HepG2 (cell line): ENCODE data around the gene IQCM. TPM values are rescaled to one million over a fixed set of nuclear protein-coding genes. Genes with fewer than 3 reads are reported as not detected.

Experiments
- ATAC-seq: fragments of 200-7000 bp; cut with Tn5 transposase; 3 replicates; pipeline ENCODE4 v1.9.1; 2020; ENCODE audit warnings: mild to moderate bottlenecking, moderate library complexity
- BruUV-seq: library from RNA; stranded (reverse); fragments of 400-500 nt; replicated peaks from 2 replicates; lab custom pipeline; 2021; lab: Mats Ljungman, UMichigan
- CTCF ChIA-PET: fragments of 300-600 bp; formaldehyde crosslinking; extraction: SDS; loops from one replicate; lab custom pipeline; 2021; ENCODE audit warnings: low total read pairs, inconsistent platforms, low intra/inter-chr PET ratio; lab: Yijun Ruan, JAX
- POLR2A ChIA-PET: fragments of 350-600 bp; sonication (Branson Sonifier 250); formaldehyde crosslinking; loops from one replicate; lab custom pipeline; 2020; ENCODE audit warnings: antibody characterized with exemption, inconsistent platforms; lab: Yijun Ruan, JAX
- DNase-seq: peaks from one replicate; pipeline ENCODE4 v3.0.0-alpha.2; 2015; ENCODE audit warnings: low spot score
- FAIRE-seq: peaks from 3 replicates; lab custom pipeline; 2011; peaks lifted over from hg19 to GRCh38; lab: Jason Lieb, UNC
- H2AFZ ChIP-seq: one replicate; pipeline ENCODE4 v1.6.1; 2011; ENCODE audit warnings: low read length, inconsistent platforms
- H3K27ac ChIP-seq: fragments of 300-600 bp; 3 replicates; pipeline ENCODE4 v1.8.0; 2011; ENCODE audit warnings: mixed run types, mild to moderate bottlenecking, mixed read lengths, low read length, inconsistent platforms; ENCODE audit not compliant: insufficient read depth; ENCODE audit errors: extremely low read length
- H3K27me3 ChIP-seq, 2 experiments: fragments of 200-600 bp in 1 of 2; 2 replicates in 1 of 2; 3 replicates in 1 of 2; pipeline versions ENCODE4 v1.6.0 to v1.8.0; 2011; ENCODE audit warnings: low read length in 2 of 2, mild to moderate bottlenecking in 2 of 2, moderate library complexity in 2 of 2, inconsistent platforms in 1 of 2; ENCODE audit not compliant: insufficient read depth in 2 of 2, control insufficient read depth in 1 of 2
- H3K36me3 ChIP-seq, 2 experiments: fragments of 200-600 bp in 1 of 2; replicated peaks in 1 of 2; 2 replicates in 1 of 2; 3 replicates in 1 of 2; pipeline versions ENCODE4 v1.5.1 to v1.8.0; 2011; ENCODE audit warnings: low read length in 2 of 2, inconsistent platforms in 1 of 2; ENCODE audit not compliant: insufficient read depth in 2 of 2, control insufficient read depth in 1 of 2
- H3K4me1 ChIP-seq: 2 replicates; pipeline ENCODE4 v1.5.1; 2012; ENCODE audit warnings: low read length, inconsistent platforms; ENCODE audit not compliant: insufficient read depth
- H3K4me2 ChIP-seq: 2 replicates; pipeline ENCODE4 v1.6.0; 2011; ENCODE audit warnings: low read depth, low read length, inconsistent platforms
- H3K4me3 ChIP-seq, 3 experiments: fragments of 200-600 bp in 1 of 3; sonication (generic), shearing (Covaris generic) in 1 of 3; replicated peaks in 1 of 3; 2 replicates each; pipeline ENCODE4 v1.5.1; 2011 to 2016; ENCODE audit warnings: low read length in 3 of 3, inconsistent platforms in 2 of 3, low read depth in 2 of 3, mild to moderate bottlenecking in 2 of 3, control low read depth in 1 of 3, mixed read lengths in 1 of 3; ENCODE audit not compliant: insufficient read depth in 1 of 3
- H3K79me2 ChIP-seq: one replicate; pipeline ENCODE4 v1.6.1; 2011; ENCODE audit warnings: low read length, inconsistent platforms; ENCODE audit not compliant: insufficient read depth
- H3K9ac ChIP-seq: 2 replicates; pipeline ENCODE4 v1.6.0; 2011; ENCODE audit warnings: mild to moderate bottlenecking, low read depth, low read length, inconsistent platforms; ENCODE audit not compliant: insufficient read depth
- H3K9me3 ChIP-seq: 2 replicates; pipeline ENCODE4 v1.5.1; 2012; ENCODE audit warnings: mild to moderate bottlenecking, low read length
- H4K20me1 ChIP-seq: 2 replicates; pipeline ENCODE4 v1.6.0; 2011; ENCODE audit warnings: inconsistent platforms, mild to moderate bottlenecking, low read length, moderate library complexity; ENCODE audit not compliant: insufficient read depth
- AGO2 ChIP-seq: fragments of 200-400 bp; formaldehyde crosslinking; optimal IDR thresholded peaks from 2 replicates; pipeline ENCODE3; 2017; ENCODE audit warnings: mild to moderate bottlenecking, low read depth, low read length, moderate library complexity
- CTCF ChIP-seq: sonication (generic); formaldehyde crosslinking; IDR thresholded peaks from 2 replicates; pipeline ENCODE4 v1.5.0; 2020; ENCODE audit warnings: mild to moderate bottlenecking, missing genetic modification reagents, moderate library complexity
- GMEB1 ChIP-seq: sonication (generic); formaldehyde crosslinking; IDR thresholded peaks from 2 replicates; pipeline ENCODE4 v1.5.1; 2020; ENCODE audit warnings: missing genetic modification reagents, mild to moderate bottlenecking, borderline replicate concordance
- IRF9 ChIP-seq: sonication (generic); formaldehyde crosslinking; IDR thresholded peaks from 2 replicates; pipeline ENCODE4 v1.8.0; 2022; ENCODE audit warnings: missing genetic modification reagents, mild to moderate bottlenecking, borderline replicate concordance
- JUND ChIP-seq: sonication (generic); formaldehyde crosslinking; IDR thresholded peaks from 2 replicates; pipeline ENCODE4 v1.8.0; 2022; ENCODE audit warnings: mild to moderate bottlenecking, missing genetic modification reagents
- MAZ ChIP-seq, 2 experiments: sonication (generic) in 1 of 2; formaldehyde crosslinking in 1 of 2; IDR thresholded peaks; 2 replicates each; pipeline versions ENCODE4 v1.5.0 to v1.6.1; 2012 to 2020; ENCODE audit warnings: low read depth in 2 of 2, mild to moderate bottlenecking in 2 of 2, borderline replicate concordance in 1 of 2, improper control_type of control experiment in 1 of 2, low read length in 1 of 2, missing genetic modification reagents in 1 of 2, moderate library complexity in 1 of 2
- MYPOP ChIP-seq: sonication (generic); formaldehyde crosslinking; IDR thresholded peaks from 2 replicates; pipeline ENCODE4 v1.8.1; 2023; ENCODE audit warnings: mild to moderate bottlenecking, moderate library complexity, missing genetic modification reagents
- NBN ChIP-seq: fragments of 450-650 bp; conservative IDR thresholded peaks from 2 replicates; pipeline ENCODE4 v1.6.1; 2017
- NR3C1 ChIP-seq: sonication (generic); formaldehyde crosslinking; IDR thresholded peaks from 2 replicates; pipeline ENCODE4 v1.4.0; 2020; ENCODE audit warnings: missing genetic modification reagents
- PLRG1 ChIP-seq: fragments of 450-650 bp; conservative IDR thresholded peaks from 2 replicates; pipeline ENCODE4 v1.6.1; 2016
- SIX4 ChIP-seq: sonication (generic); formaldehyde crosslinking; IDR thresholded peaks from 2 replicates; pipeline ENCODE4 v1.4.0; 2020; ENCODE audit warnings: missing genetic modification reagents
- TAF15 ChIP-seq: fragments of 200-400 bp; formaldehyde crosslinking; IDR thresholded peaks from one replicate; pipeline ENCODE4 v1.6.1; 2018; ENCODE audit warnings: mild to moderate bottlenecking, low read depth, low read length; ENCODE audit not compliant: poor library complexity, severe bottlenecking
- YY1 ChIP-seq: IDR thresholded peaks from 2 replicates; pipeline ENCODE4 v1.6.1; 2011; ENCODE audit warnings: low read length, low read depth, moderate library complexity, mild to moderate bottlenecking; ENCODE audit not compliant: insufficient read depth, insufficient replicate concordance
- ZBTB42 ChIP-seq: sonication (generic); formaldehyde crosslinking; IDR thresholded peaks from 2 replicates; pipeline ENCODE4 v1.5.0; 2020; ENCODE audit warnings: mild to moderate bottlenecking, missing genetic modification reagents
- ZKSCAN5 ChIP-seq: sonication (generic); formaldehyde crosslinking; IDR thresholded peaks from 2 replicates; pipeline ENCODE4 v1.5.1; 2020; ENCODE audit warnings: mild to moderate bottlenecking, missing genetic modification reagents
- ZNF274 ChIP-seq: sonication (generic); formaldehyde crosslinking; IDR thresholded peaks from 2 replicates; pipeline ENCODE4 v1.5.1; 2020; ENCODE audit warnings: mild to moderate bottlenecking, missing genetic modification reagents
- ZNF292 ChIP-seq: sonication (generic); formaldehyde crosslinking; IDR thresholded peaks from 2 replicates; pipeline ENCODE4 v1.8.1; 2022; ENCODE audit warnings: mild to moderate bottlenecking, low read depth, missing genetic modification reagents, borderline replicate concordance
- ZNF329 ChIP-seq: sonication (generic); formaldehyde crosslinking; IDR thresholded peaks from 2 replicates; pipeline ENCODE4 v1.9.0; 2021; ENCODE audit warnings: low read depth, mild to moderate bottlenecking, missing genetic modification reagents
- ZSCAN12 ChIP-seq: sonication (generic); formaldehyde crosslinking; IDR thresholded peaks from 2 replicates; pipeline ENCODE4 v1.9.0; 2021; ENCODE audit warnings: mild to moderate bottlenecking, missing genetic modification reagents
- WGBS: methylation state at CpG from one replicate; pipeline ENCODE4 v1.1.6; 2017; ENCODE audit warnings: low lambda C conversion rate; 5-methylcytosine and 5-hydroxymethylcytosine counted together
- in situ Hi-C: cut with HindIII; loops from 2 replicates; pipeline ENCODE4 v1.10.0; 2017; ENCODE audit warnings: low pct_unique_long_range_greater_than_20kb; ENCODE audit not compliant: extremely low pct_ligation_motif_present
- intact Hi-C: fragments of 100-400 bp; cut with micrococcal nuclease; formaldehyde crosslinking; loops from one replicate; pipeline ENCODE4 v1.10.0; 2022; ENCODE audit not compliant: unreplicated experiment
- polyA plus RNA-seq, 8 experiments: library from polyadenylated mRNA; depleted of rRNA in 3 of 8; stranded (reverse) in 7 of 8; unstranded in 1 of 8; fragments of >200 nt; fragmentation: Illumina TruSeq in 4 of 8; extraction: Trizol in 4 of 8; gene quantifications; 2 replicates each; pipeline versions ENCODE4 v1.2.1 to v1.2.3, GENCODE V29; 2011 to 2016; ENCODE audit warnings: low read depth in 4 of 8, missing spikeins in 1 of 8, mixed read lengths in 1 of 8; ENCODE audit not compliant: insufficient read depth in 1 of 8
- total RNA-seq, 5 experiments: library from RNA; depleted of rRNA; stranded (reverse); fragments of >200 nt; fragmentation: Illumina TruSeq; extraction: Trizol; gene quantifications; 2 replicates each; pipeline ENCODE4 v1.2.3, GENCODE V29; 2016; ENCODE audit warnings: low read depth in 1 of 5

The IQCM gene
- total and polyA plus RNA-seq, 2 of the 13 experiments (the other 11 are each of a cell fraction or from before 2014, with no cell fraction given), result not detected

- intact Hi-C loops, result no loop called here
Measured at GRCh38 chr4:149785696-149786431, 29.8 kb downstream of the IQCM start.

More at GRCh38 chr4:149785696-149786431, 29.8 kb downstream of the IQCM start:
- no peak overlapping the region for H3K4me3 ChIP-seq
- no peaks in the 10 kb centered on the region for H3K9me3 ChIP-seq
- no peak overlapping the region for H3K9ac ChIP-seq
- no peaks in the 10 kb centered on the region for H3K79me2 ChIP-seq
- no peaks in the 10 kb centered on the region for H4K20me1 ChIP-seq
- no peaks in the 10 kb centered on the region for H3K4me1 ChIP-seq
- ATAC-seq (no peak), FAIRE-seq (no peak), DNase-seq (no peak)
- no peaks in the 10 kb centered on the region; a peak in 1 of 5 replicates for H3K27me3 ChIP-seq
- H3K27ac ChIP-seq, result no peak overlapping the region
- BruUV-seq, result no TSS peak
- WGBS, result 30% methylated on average over 1 of the region's 1 CpG
- CTCF ChIA-PET, result no interaction called here
- TF ChIP-seq ZNF274 (CRISPR knock-in tag), result no peak
- TF ChIP-seq CTCF (CRISPR knock-in tag), result no peak
- TF ChIP-seq AGO2, result no peak
- TF ChIP-seq MAZ (IDR thresholded peaks at IDR 0.05; ENCODE audit: borderline replicate concordance, low read depth, low read length), result no peak
- no peak for TF ChIP-seq MAZ (CRISPR knock-in tag; IDR thresholded peaks at IDR 0.05; ENCODE audit: low read depth)
- no peak for TF ChIP-seq IRF9 (CRISPR knock-in tag)
- TF ChIP-seq JUND (CRISPR knock-in tag), result no peak
- TF ChIP-seq ZBTB42 (CRISPR knock-in tag), result no peak
- no peak for TF ChIP-seq ZSCAN12
- TF ChIP-seq ZKSCAN5 (CRISPR knock-in tag), result no peak
- no peak for TF ChIP-seq SIX4
- TF ChIP-seq GMEB1, result no peak
- TF ChIP-seq NBN, result no peak
- no peak for TF ChIP-seq NR3C1 (CRISPR knock-in tag)
- TF ChIP-seq MYPOP, result no peak
- no peak for TF ChIP-seq ZNF292 (CRISPR knock-in tag)
- no peak for TF ChIP-seq ZNF329
- TF ChIP-seq TAF15, result no peak
- no peak for TF ChIP-seq YY1
- TF ChIP-seq PLRG1, result no peak
- POLR2A ChIA-PET, result no interaction called here
- in situ Hi-C loops, result no loop called here
- no peak overlapping the region for H3K4me2 ChIP-seq
- H3K36me3 ChIP-seq, result no peaks in the 10 kb centered on the region
- no peak overlapping the region for H2AFZ ChIP-seq
